ENCODE measurements around the gene DYNLT2B. TPM values are rescaled to one million over a fixed set of nuclear protein-coding genes. Genes with fewer than 3 reads are reported as not detected.
A peak's percentile ranks its signal among the peaks of the same experiment; 100 is the strongest.
"Not testable (repeated sequence)": the region's sequence is repeated elsewhere in the genome, so short reads cannot be mapped to it uniquely, and the experiment has no call there.

Gene DYNLT2B
- total and polyA plus RNA-seq, 2 donors (not counting 3 experiments of a cell fraction or from before 2014, with no cell fraction given): 9.2 to 13.9 TPM

GRCh38 chr3:196320137-196320536, 2.1 kb upstream of the DYNLT2B start:
- BruUV-seq (replicated peaks): no TSS peak
- dilution Hi-C loops (cut with MboI; ENCODE audit: extremely low pct_ligation_motif_present, low sequenced_read_pairs): no loop called here

GRCh38 chr3:196316799-196317686, 997 bp downstream of the DYNLT2B start:
- H3K36me3 ChIP-seq (ENCODE audit: control insufficient read depth in 2 of 2, extremely low read depth in 1 of 2, insufficient read depth in 2 of 2, low read length in 2 of 2); H3K79me2 ChIP-seq (ENCODE audit: control insufficient read depth, insufficient read depth, low read length); H3K4me1 ChIP-seq (ENCODE audit: control insufficient read depth, extremely low read depth, insufficient read depth, low read length); DNase-seq (ENCODE audit: low read depth, low spot score); dilution Hi-C loops (cut with MboI; ENCODE audit: extremely low pct_ligation_motif_present, low sequenced_read_pairs); H3K9me1 ChIP-seq (replicated peaks; ENCODE audit: control insufficient read depth, extremely low read depth, insufficient read depth, low read length); H3K27me3 ChIP-seq (ENCODE audit: control insufficient read depth in 2 of 2, insufficient read depth in 2 of 2, low read length in 2 of 2); H3K9me3 ChIP-seq (replicated peaks; ENCODE audit: control insufficient read depth, insufficient read depth, low read length); H4K20me1 ChIP-seq (replicated peaks; ENCODE audit: control insufficient read depth, extremely low read depth, insufficient read depth, low read length): not testable (repeated sequence)
- intact Hi-C loops (cut with micrococcal nuclease): loop anchor here (1.0 kb wide), 1 partner anchor 115 kb away; the partner anchor contains the start of gene UBXN7
- peak; percentile 72 for FAIRE-seq
- TSS peak; percentile 44 for BruUV-seq (replicated peaks)
- Histone ChIP-seq H3K27ac (ENCODE audit: insufficient read depth, low read depth, low read length) (peak overlapping the region; percentile 51), H3K9ac (replicated peaks; ENCODE audit: extremely low read depth, insufficient read depth, low read length) (peak overlapping the region; percentile 65), H3K4me3 (replicated peaks in 1 of 3; ENCODE audit: insufficient read depth in 1 of 3, low read depth in 1 of 3, low read length in 3 of 3) (peak overlapping the region; percentile 27 to 96 (median 53)), H2AFZ (ENCODE audit: low read depth, low read length) (peak overlapping the region; percentile 93), H3K4me2 (ENCODE audit: insufficient read depth, low read length) (peak overlapping the region; percentile 52)
- ChIA-PET POLR2A (interaction anchor here (1.1 kb wide), 1 partner anchor 19 kb away, joined by 3 read pairs; no protein-coding TSS in a partner anchor), CTCF (interaction anchor here (0.8 to 1.4 kb wide), 3 partner anchors 62 to 115 kb away, joined by 3 to 5 read pairs (median 4); partner anchors contain the start of gene UBXN7)

More at GRCh38 chr3:196320137-196320536, 2.1 kb upstream of the DYNLT2B start:
- TF ChIP-seq EZH2 (IDR thresholded peaks at IDR 0.05; ENCODE audit: borderline replicate concordance, low read depth, low read length, severe bottlenecking) (no peak), FOS (IDR thresholded peaks at IDR 0.05; ENCODE audit: borderline replicate concordance, insufficient read depth, low read length) (no peak), MYC (IDR thresholded peaks at IDR 0.05; ENCODE audit: low read depth, low read length) (no peak), POLR2A (IDR thresholded peaks at IDR 0.05; ENCODE audit: low read depth, low read length) (no peak), JUN (IDR thresholded peaks at IDR 0.05; ENCODE audit: borderline replicate concordance, insufficient read depth, insufficient read length, low read depth) (no peak), GATA2 (IDR thresholded peaks at IDR 0.05; ENCODE audit: insufficient read depth, insufficient read length, low read depth, low read length) (no peak), POLR2AphosphoS5 (IDR thresholded peaks at IDR 0.05; ENCODE audit: insufficient read depth, low read depth, low read length) (no peak), CTCF (IDR thresholded peaks at IDR 0.05; ENCODE audit: extremely low read depth in 1 of 2, insufficient read depth in 1 of 2, low read depth in 1 of 2, low read length in 2 of 2) (no peak), MAX (IDR thresholded peaks at IDR 0.05; ENCODE audit: insufficient read depth, insufficient read length) (no peak)
- CTCF ChIA-PET: interaction anchor here (0.9 kb wide), 1 partner anchor 12 kb away, joined by 3 read pairs; no protein-coding TSS in a partner anchor
- H3K4me1 ChIP-seq (ENCODE audit: control insufficient read depth, extremely low read depth, insufficient read depth, low read length): peaks cover 5% of the 10 kb centered on the region
- H4K20me1 ChIP-seq (replicated peaks; ENCODE audit: control insufficient read depth, extremely low read depth, insufficient read depth, low read length): no peaks in the 10 kb centered on the region
- peak; percentile 47 for FAIRE-seq
- no peaks in the 10 kb centered on the region for H3K9me3 ChIP-seq (replicated peaks; ENCODE audit: control insufficient read depth, insufficient read depth, low read length)
- no peaks in the 10 kb centered on the region for H3K36me3 ChIP-seq (ENCODE audit: control insufficient read depth in 2 of 2, extremely low read depth in 1 of 2, insufficient read depth in 2 of 2, low read length in 2 of 2)
- intact Hi-C loops (cut with micrococcal nuclease): no loop called here
- no peak overlapping the region for H3K27ac ChIP-seq (ENCODE audit: insufficient read depth, low read depth, low read length)
- no peaks in the 10 kb centered on the region for H3K9me1 ChIP-seq (replicated peaks; ENCODE audit: control insufficient read depth, extremely low read depth, insufficient read depth, low read length)
- H3K4me3 ChIP-seq (replicated peaks in 1 of 3; ENCODE audit: insufficient read depth in 1 of 3, low read depth in 1 of 3, low read length in 3 of 3): no peak overlapping the region
- no peak overlapping the region for H3K9ac ChIP-seq (replicated peaks; ENCODE audit: extremely low read depth, insufficient read depth, low read length)
- H3K27me3 ChIP-seq (ENCODE audit: control insufficient read depth in 2 of 2, insufficient read depth in 2 of 2, low read length in 2 of 2): no peaks in the 10 kb centered on the region
- POLR2A ChIA-PET: interaction anchor here (0.6 kb wide), 2 partner anchors 19 to 27 kb away, joined by 3 to 4 read pairs; no protein-coding TSS in a partner anchor
- peak overlapping the region; percentile 65 for H2AFZ ChIP-seq (ENCODE audit: low read depth, low read length)
- H3K4me2 ChIP-seq (ENCODE audit: insufficient read depth, low read length): no peak overlapping the region
- DNase-seq (ENCODE audit: low read depth, low spot score): no peak
- no peaks in the 10 kb centered on the region for H3K79me2 ChIP-seq (ENCODE audit: control insufficient read depth, insufficient read depth, low read length)
